Ascending aorta (tissue), 2 donors: ENCODE measurements around the gene SCAF4. TPM values are rescaled to one million over a fixed set of nuclear protein-coding genes. Genes with fewer than 3 reads are reported as not detected.
A peak's percentile ranks its signal among the peaks of the same experiment; 100 is the strongest.

Source experiments
- DNase-seq, 2 donors: peaks; one replicate each; pipeline ENCODE4 v3.0.0-alpha.2; 2019; ENCODE audit warnings: low spot score in 2 of 2
- H3K27ac ChIP-seq, 2 donors: fragments of 200-600 bp; sonication (generic); one replicate each; pipeline ENCODE4 v1.5.1; 2016 to 2017; ENCODE audit warnings: mild to moderate bottlenecking in 1 of 2
- H3K27me3 ChIP-seq: fragments of 200-600 bp; sonication (generic); one replicate; pipeline ENCODE4 v1.5.1; 2017
- H3K36me3 ChIP-seq, 2 donors: fragments of 200-600 bp; sonication (generic); one replicate each; pipeline ENCODE4 v1.5.1; 2016
- H3K4me1 ChIP-seq, 2 donors: fragments of 200-600 bp; sonication (generic); one replicate each; pipeline ENCODE4 v1.5.1; 2016 to 2017; ENCODE audit warnings: mild to moderate bottlenecking in 1 of 2
- H3K4me3 ChIP-seq, 2 donors: fragments of 200-600 bp; sonication (generic); one replicate each; pipeline ENCODE4 v1.5.1; 2016 to 2017; ENCODE audit warnings: mild to moderate bottlenecking in 1 of 2
- H3K9me3 ChIP-seq, 2 donors: fragments of 200-600 bp; sonication (generic); one replicate each; pipeline ENCODE4 v1.5.1; 2016
- intact Hi-C: fragments of 100-400 bp; cut with DNase I; formaldehyde crosslinking; loops from one replicate; pipeline ENCODE4 v1.15.1; 2023
- total RNA-seq: library from RNA; depleted of rRNA; stranded (reverse); fragments of >200 nt; gene quantifications from one replicate; pipeline ENCODE4 v1.1.0, GENCODE V29; 2016
- TF ChIP-seq, protein P1 (sequence below), 3 experiments: fragments of 200-600 bp in 2 of 3; fragments of 450-650 bp in 1 of 3; sonication (generic) in 2 of 3; IDR thresholded peaks; one replicate each; pipeline ENCODE4 v1.5.1; 2016 to 2019; ENCODE audit warnings: antibody characterized with exemption in 3 of 3, mild to moderate bottlenecking in 1 of 3, moderate library complexity in 1 of 3

SCAF4 gene, protein sequence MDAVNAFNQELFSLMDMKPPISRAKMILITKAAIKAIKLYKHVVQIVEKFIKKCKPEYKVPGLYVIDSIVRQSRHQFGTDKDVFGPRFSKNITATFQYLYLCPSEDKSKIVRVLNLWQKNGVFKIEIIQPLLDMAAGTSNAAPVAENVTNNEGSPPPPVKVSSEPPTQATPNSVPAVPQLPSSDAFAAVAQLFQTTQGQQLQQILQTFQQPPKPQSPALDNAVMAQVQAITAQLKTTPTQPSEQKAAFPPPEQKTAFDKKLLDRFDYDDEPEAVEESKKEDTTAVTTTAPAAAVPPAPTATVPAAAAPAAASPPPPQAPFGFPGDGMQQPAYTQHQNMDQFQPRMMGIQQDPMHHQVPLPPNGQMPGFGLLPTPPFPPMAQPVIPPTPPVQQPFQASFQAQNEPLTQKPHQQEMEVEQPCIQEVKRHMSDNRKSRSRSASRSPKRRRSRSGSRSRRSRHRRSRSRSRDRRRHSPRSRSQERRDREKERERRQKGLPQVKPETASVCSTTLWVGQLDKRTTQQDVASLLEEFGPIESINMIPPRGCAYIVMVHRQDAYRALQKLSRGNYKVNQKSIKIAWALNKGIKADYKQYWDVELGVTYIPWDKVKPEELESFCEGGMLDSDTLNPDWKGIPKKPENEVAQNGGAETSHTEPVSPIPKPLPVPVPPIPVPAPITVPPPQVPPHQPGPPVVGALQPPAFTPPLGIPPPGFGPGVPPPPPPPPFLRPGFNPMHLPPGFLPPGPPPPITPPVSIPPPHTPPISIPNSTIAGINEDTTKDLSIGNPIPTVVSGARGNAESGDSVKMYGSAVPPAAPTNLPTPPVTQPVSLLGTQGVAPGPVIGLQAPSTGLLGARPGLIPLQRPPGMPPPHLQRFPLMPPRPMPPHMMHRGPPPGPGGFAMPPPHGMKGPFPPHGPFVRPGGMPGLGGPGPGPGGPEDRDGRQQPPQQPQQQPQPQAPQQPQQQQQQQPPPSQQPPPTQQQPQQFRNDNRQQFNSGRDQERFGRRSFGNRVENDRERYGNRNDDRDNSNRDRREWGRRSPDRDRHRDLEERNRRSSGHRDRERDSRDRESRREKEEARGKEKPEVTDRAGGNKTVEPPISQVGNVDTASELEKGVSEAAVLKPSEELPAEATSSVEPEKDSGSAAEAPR
- total RNA-seq: 31.2 TPM

GRCh38 chr21:31731857-31732596, at the start of gene SCAF4:
Gene SCAF4, minus strand, starts transcription at chr21:31732118. Its CDS starts 426 bp downstream, at chr21:31731692.
- H3K9me3 ChIP-seq: no peaks in the 10 kb centered on the region
- peak within 1 kb of the TSS; percentile 93 to 99 for H3K4me3 ChIP-seq
- no peaks in the 10 kb centered on the region for H3K27me3 ChIP-seq
- TF ChIP-seq, protein P1, sequence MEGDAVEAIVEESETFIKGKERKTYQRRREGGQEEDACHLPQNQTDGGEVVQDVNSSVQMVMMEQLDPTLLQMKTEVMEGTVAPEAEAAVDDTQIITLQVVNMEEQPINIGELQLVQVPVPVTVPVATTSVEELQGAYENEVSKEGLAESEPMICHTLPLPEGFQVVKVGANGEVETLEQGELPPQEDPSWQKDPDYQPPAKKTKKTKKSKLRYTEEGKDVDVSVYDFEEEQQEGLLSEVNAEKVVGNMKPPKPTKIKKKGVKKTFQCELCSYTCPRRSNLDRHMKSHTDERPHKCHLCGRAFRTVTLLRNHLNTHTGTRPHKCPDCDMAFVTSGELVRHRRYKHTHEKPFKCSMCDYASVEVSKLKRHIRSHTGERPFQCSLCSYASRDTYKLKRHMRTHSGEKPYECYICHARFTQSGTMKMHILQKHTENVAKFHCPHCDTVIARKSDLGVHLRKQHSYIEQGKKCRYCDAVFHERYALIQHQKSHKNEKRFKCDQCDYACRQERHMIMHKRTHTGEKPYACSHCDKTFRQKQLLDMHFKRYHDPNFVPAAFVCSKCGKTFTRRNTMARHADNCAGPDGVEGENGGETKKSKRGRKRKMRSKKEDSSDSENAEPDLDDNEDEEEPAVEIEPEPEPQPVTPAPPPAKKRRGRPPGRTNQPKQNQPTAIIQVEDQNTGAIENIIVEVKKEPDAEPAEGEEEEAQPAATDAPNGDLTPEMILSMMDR (IDR thresholded peaks at IDR 0.05): no peak
- intact Hi-C loops: loop anchor here (1.0 to 10.0 kb wide), 7 partner anchors 21 to 1040 kb away; partner anchors contain the start of genes CFAP298, MIS18A and PAXBP1
- DNase-seq: peak; percentile 60 to 93
- peak within 1 kb of the TSS; percentile 96 to 98 for H3K27ac ChIP-seq
- peaks cover 4 to 31% of the 10 kb centered on the region in 2 donors for H3K4me1 ChIP-seq
- H3K36me3 ChIP-seq: no peaks in the 10 kb centered on the region

GRCh38 chr21:31780944-31781343, 49.0 kb upstream of the SCAF4 start:
- intact Hi-C loops: no loop called here
- H3K27me3 ChIP-seq: no peaks in the 10 kb centered on the region
- DNase-seq: no peak
- H3K27ac ChIP-seq: no peak overlapping the region
- H3K4me1 ChIP-seq: no peaks in the 10 kb centered on the region
- TF ChIP-seq, protein P1 (IDR thresholded peaks at IDR 0.05): no peak
- H3K36me3 ChIP-seq: no peaks in the 10 kb centered on the region
- no peaks in the 10 kb centered on the region for H3K9me3 ChIP-seq
- no peak overlapping the region for H3K4me3 ChIP-seq

DNA sequence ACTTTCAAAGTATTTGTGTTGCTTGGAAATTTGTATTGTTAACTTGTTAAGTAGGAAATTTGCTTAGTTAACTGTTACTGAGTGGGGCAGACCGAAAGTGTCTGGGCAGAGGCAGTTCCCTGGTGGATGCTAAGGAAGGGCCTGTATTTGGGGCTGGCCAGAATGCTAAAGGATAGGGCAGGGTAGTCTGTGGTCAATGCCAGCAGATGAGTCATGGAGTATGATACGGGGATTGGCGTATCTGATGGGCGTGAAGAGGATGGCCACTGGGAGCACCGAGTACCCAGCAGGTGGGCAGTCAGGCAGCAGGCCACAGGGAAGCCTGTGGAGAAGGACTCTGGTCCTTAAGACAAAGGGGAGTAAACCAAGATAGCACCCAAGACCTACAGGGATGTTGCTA, 46.6 kb upstream of the SCAF4 start:
- Histone ChIP-seq H3K4me1 (no peaks in the 10 kb centered on the region), H3K9me3 (no peaks in the 10 kb centered on the region), H3K36me3 (no peaks in the 10 kb centered on the region), H3K4me3 (no peak overlapping the region), H3K27me3 (no peaks in the 10 kb centered on the region), H3K27ac (no peak overlapping the region)
- intact Hi-C loops: no loop called here
- DNase-seq: no peak
- TF ChIP-seq, protein P1 (IDR thresholded peaks at IDR 0.05): no peak

DNA sequence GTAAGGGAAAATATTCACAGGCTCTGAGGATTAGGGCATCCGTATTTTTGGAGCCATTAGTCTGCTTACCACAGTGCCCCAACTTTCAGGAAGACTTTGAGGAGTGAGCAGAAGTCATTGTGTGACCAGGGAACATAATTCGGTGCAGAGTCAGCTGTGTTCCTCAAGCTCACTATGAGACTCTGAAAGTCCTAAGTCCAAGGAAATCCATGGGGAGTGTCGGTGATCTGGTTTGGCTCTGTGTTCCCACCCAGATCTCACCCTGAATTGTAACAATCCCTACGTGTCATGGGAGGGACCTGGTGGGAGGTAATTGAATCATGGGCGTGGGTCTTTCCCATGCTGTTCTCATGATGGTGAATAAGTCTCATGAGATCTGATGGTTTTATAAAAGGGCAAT, 45.9 kb upstream of the SCAF4 start:
- DNase-seq: no peak
- TF ChIP-seq, protein P1 (IDR thresholded peaks at IDR 0.05): no peak
- Histone ChIP-seq H3K27me3 (no peaks in the 10 kb centered on the region), H3K4me3 (no peak overlapping the region), H3K9me3 (no peaks in the 10 kb centered on the region), H3K27ac (no peak overlapping the region), H3K4me1 (no peaks in the 10 kb centered on the region), H3K36me3 (no peaks in the 10 kb centered on the region)
- intact Hi-C loops: no loop called here

DNA sequence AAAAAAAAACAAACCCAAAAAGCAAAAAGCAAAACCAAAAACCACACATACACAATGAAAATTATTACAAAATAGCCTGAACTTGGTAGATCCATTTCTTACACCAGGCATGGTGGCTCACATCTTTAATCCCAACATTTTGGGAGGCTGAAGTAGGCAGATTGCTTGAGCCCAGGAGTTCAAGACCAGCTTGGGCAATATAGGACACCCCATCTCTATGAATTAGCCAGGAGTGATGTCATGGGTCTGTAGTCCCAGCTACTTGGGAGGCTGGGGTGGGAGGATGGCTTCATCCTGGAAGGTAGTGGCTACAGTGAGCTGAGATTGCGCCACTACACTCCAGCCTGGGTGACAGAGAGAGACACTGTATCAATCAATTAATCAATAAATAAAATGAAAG, 42.1 kb upstream of the SCAF4 start:
- Histone ChIP-seq H3K27me3 (no peaks in the 10 kb centered on the region), H3K36me3 (no peaks in the 10 kb centered on the region), H3K27ac (no peak overlapping the region), H3K4me3 (no peak overlapping the region), H3K4me1 (no peaks in the 10 kb centered on the region), H3K9me3 (no peaks in the 10 kb centered on the region)
- intact Hi-C loops: no loop called here
- no peak for DNase-seq
- TF ChIP-seq, protein P1 (IDR thresholded peaks at IDR 0.05): no peak
